PC-9 (cell line): ENCODE data around the gene RNF166. TPM values are rescaled to one million over a fixed set of nuclear protein-coding genes. Genes with fewer than 3 reads are reported as not detected.

Source experiments
- BruUV-seq: library from RNA; stranded (reverse); fragments of 400-500 nt; replicated peaks from 2 replicates; lab custom pipeline; 2021; lab: Mats Ljungman, UMichigan
- CTCF ChIA-PET: fragments of 300-600 bp; sonication (Branson Sonifier 250); formaldehyde crosslinking; loops from one replicate; lab custom pipeline; 2022; ENCODE audit warnings: antibody characterized with exemption; lab: Charles Lee
- POLR2A ChIA-PET: fragments of 300-600 bp; sonication (Branson Sonifier 250); formaldehyde crosslinking; loops from one replicate; lab custom pipeline; 2022; ENCODE audit warnings: antibody characterized with exemption; ENCODE audit not compliant: unreplicated experiment; lab: Charles Lee
- DNase-seq, 2 experiments: peaks; one replicate each; pipeline versions ENCODE4 v3.0.0 to v3.0.0-alpha.2; 2015 to 2022; ENCODE audit warnings: mixed read lengths in 1 of 2
- H2AFZ ChIP-seq: fragments of 200-600 bp; sonication (generic); 2 replicates; pipeline ENCODE4 v1.8.1; 2017; ENCODE audit warnings: antibody characterized with exemption
- H3F3A ChIP-seq: fragments of 200-600 bp; sonication (generic); 2 replicates; pipeline ENCODE4 v1.8.1; 2017; ENCODE audit warnings: antibody characterized with exemption, mild to moderate bottlenecking, low read depth; ENCODE audit not compliant: insufficient read depth
- H3K27ac ChIP-seq: fragments of 200-600 bp; sonication (generic); 2 replicates; pipeline ENCODE4 v1.6.1; 2016; ENCODE audit warnings: mixed run types
- H3K27me3 ChIP-seq: fragments of 200-600 bp; sonication (generic); 2 replicates; pipeline ENCODE4 v1.6.1; 2016; ENCODE audit warnings: low read depth, mixed run types; ENCODE audit not compliant: insufficient read depth
- H3K36me3 ChIP-seq: fragments of 200-600 bp; sonication (generic); 2 replicates; pipeline ENCODE4 v1.6.1; 2016; ENCODE audit warnings: low read depth, mixed run types
- H3K4me1 ChIP-seq: fragments of 200-600 bp; sonication (generic); replicated peaks from 2 replicates; pipeline ENCODE4 v1.6.1; 2016; ENCODE audit warnings: mixed run types; ENCODE audit not compliant: insufficient read depth
- H3K4me2 ChIP-seq: fragments of 200-600 bp; sonication (generic); 2 replicates; pipeline ENCODE4 v1.6.1; 2017; ENCODE audit warnings: mixed run types
- H3K4me3 ChIP-seq: fragments of 200-600 bp; sonication (generic); 2 replicates; pipeline ENCODE4 v1.6.1; 2016; ENCODE audit warnings: mixed run types
- H3K79me2 ChIP-seq: fragments of 200-600 bp; sonication (generic); 2 replicates; pipeline ENCODE4 v1.6.1; 2017; ENCODE audit warnings: low read depth, mixed run types
- H3K9me2 ChIP-seq: fragments of 200-600 bp; sonication (generic); 2 replicates; pipeline ENCODE4 v1.8.1; 2017; ENCODE audit warnings: mild to moderate bottlenecking; ENCODE audit not compliant: insufficient read depth
- H3K9me3 ChIP-seq: fragments of 200-600 bp; sonication (generic); 2 replicates; pipeline ENCODE4 v1.8.1; 2016; ENCODE audit warnings: low read depth; ENCODE audit not compliant: insufficient read depth
- H4K20me1 ChIP-seq: fragments of 200-600 bp; sonication (generic); 2 replicates; pipeline ENCODE4 v1.8.1; 2017; ENCODE audit not compliant: insufficient read depth
- EZH2 ChIP-seq: fragments of 200-600 bp; sonication (generic); IDR thresholded peaks from 2 replicates; pipeline ENCODE4 v1.8.0; 2017; ENCODE audit warnings: antibody characterized with exemption, low read depth
- intact Hi-C: fragments of 100-400 bp; cut with micrococcal nuclease; formaldehyde crosslinking; loops from one replicate; pipeline ENCODE4 v1.10.0; 2022; ENCODE audit not compliant: unreplicated experiment
- total RNA-seq: library from RNA; stranded (reverse); gene quantifications from 2 replicates; pipeline ENCODE4 v1.2.3, GENCODE V29; 2021
- TF ChIP-seq, protein P1 (sequence below): fragments of 200-600 bp; sonication (generic); conservative IDR thresholded peaks from 2 replicates; pipeline ENCODE4 v1.6.1; 2017; ENCODE audit warnings: mixed run types, antibody characterized with exemption, mild to moderate bottlenecking, moderate library complexity

Gene RNF166
- total RNA-seq, 1 experiment from 2014 or later, result 29.4 TPM

DNA sequence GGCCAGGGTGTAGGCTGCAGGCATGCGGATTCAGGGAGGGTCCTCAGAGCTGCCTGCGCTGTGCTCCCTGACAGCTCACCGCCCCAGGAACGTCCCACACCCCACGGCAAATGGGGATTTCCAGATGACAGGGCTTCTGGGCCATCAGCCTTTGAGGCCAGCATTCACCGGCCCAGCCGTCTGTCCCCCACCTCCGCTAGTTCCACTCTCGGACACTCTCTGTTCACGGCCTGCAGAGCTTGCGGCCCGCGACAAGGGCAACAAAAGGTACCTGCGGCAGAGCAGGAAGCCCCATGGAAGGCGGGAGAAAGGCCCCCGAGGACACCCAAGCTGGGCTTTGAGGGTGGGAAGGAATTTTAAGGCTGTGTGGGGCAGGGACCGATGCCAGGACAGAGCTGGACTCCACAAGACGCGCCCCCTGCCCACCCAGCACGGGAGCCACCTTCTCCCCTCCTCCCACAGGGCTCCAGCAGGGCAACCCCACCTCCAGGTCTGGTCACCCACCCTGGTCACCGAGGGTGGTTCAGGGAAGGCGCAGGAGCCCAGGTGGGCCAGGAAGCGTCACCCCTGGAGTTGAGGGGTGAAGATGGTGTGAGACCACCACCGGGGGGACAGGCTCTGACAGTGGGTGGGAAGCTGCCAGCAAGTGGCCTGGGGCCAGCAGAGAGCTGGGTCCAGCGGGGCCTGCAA is 49.8 kb downstream of the RNF166 start:
- BruUV-seq, result no TSS peak
- peaks cover 16% of the 10 kb centered on the region for H3K79me2 ChIP-seq
- H3K4me3 ChIP-seq, result no peak overlapping the region
- H3F3A ChIP-seq, result peaks cover 11% of the 10 kb centered on the region; the same call in 1 of the 2 replicates
- no peaks in the 10 kb centered on the region; the same call in 1 of the 2 replicates for H4K20me1 ChIP-seq
- 0 out of 2 replicates have a peak, but pooled peaks cover 3% of the 10 kb centered on the region for H3K4me1 ChIP-seq
- TF ChIP-seq, protein P1, sequence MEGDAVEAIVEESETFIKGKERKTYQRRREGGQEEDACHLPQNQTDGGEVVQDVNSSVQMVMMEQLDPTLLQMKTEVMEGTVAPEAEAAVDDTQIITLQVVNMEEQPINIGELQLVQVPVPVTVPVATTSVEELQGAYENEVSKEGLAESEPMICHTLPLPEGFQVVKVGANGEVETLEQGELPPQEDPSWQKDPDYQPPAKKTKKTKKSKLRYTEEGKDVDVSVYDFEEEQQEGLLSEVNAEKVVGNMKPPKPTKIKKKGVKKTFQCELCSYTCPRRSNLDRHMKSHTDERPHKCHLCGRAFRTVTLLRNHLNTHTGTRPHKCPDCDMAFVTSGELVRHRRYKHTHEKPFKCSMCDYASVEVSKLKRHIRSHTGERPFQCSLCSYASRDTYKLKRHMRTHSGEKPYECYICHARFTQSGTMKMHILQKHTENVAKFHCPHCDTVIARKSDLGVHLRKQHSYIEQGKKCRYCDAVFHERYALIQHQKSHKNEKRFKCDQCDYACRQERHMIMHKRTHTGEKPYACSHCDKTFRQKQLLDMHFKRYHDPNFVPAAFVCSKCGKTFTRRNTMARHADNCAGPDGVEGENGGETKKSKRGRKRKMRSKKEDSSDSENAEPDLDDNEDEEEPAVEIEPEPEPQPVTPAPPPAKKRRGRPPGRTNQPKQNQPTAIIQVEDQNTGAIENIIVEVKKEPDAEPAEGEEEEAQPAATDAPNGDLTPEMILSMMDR, result no peak
- TF ChIP-seq EZH2, result no peak
- H3K9me3 ChIP-seq, result no peaks in the 10 kb centered on the region
- intact Hi-C loops, result no loop called here
- no peak overlapping the region for H3K27ac ChIP-seq
- no peak overlapping the region for H3K4me2 ChIP-seq
- H3K27me3 ChIP-seq, result no peaks in the 10 kb centered on the region
- no peaks in the 10 kb centered on the region for H3K9me2 ChIP-seq
- ChIA-PET CTCF (no interaction called here), POLR2A (no interaction called here)
- no peak for DNase-seq
- no peaks in the 10 kb centered on the region for H3K36me3 ChIP-seq
- H2AFZ ChIP-seq, result no peak overlapping the region

DNA sequence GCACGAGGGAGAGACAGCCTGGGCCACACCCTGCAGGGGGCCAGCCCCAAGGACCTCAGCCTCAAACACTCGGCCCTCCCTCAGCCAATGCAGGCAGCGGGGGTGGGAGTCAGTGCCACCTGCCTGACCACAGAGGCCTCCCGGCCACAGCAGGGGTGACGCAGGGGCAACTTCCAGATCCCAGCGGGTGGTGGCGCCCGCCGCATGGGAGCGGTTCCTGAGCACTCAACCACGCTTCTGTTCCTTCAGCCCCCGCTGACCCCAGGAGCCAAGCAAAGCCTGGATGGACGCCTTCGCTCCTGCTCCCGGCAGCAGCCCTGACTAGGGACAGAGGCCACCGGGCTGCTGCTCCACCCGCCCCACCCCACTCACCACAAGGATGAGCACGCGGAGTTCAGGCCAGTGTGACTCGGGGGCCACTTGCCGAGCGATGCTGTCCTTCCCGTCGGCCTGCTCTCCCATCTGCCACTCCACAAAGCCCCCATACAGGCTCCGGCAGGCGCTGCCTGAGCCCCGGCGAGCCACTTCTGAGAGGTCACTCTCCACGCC is 50.4 kb downstream of the RNF166 start:
- no TSS peak for BruUV-seq
- no peak overlapping the region for H2AFZ ChIP-seq
- no peak overlapping the region for H3K27ac ChIP-seq
- no peaks in the 10 kb centered on the region for H3K36me3 ChIP-seq
- no peak for DNase-seq
- H3K4me2 ChIP-seq, result no peak overlapping the region
- peaks cover 9% of the 10 kb centered on the region; the same call in 1 of the 2 replicates for H3F3A ChIP-seq
- no peaks in the 10 kb centered on the region for H3K4me1 ChIP-seq
- no peak overlapping the region for H3K4me3 ChIP-seq
- H3K9me3 ChIP-seq, result no peaks in the 10 kb centered on the region
- intact Hi-C loops, result no loop called here
- ChIA-PET CTCF (no interaction called here), POLR2A (no interaction called here)
- H3K79me2 ChIP-seq, result peaks cover 11% of the 10 kb centered on the region; the same call in 1 of the 2 replicates
- no peaks in the 10 kb centered on the region; the same call in 1 of the 2 replicates for H4K20me1 ChIP-seq
- TF ChIP-seq, protein P1, result no peak
- no peak for TF ChIP-seq EZH2
- H3K27me3 ChIP-seq, result no peaks in the 10 kb centered on the region
- H3K9me2 ChIP-seq, result no peaks in the 10 kb centered on the region

DNA sequence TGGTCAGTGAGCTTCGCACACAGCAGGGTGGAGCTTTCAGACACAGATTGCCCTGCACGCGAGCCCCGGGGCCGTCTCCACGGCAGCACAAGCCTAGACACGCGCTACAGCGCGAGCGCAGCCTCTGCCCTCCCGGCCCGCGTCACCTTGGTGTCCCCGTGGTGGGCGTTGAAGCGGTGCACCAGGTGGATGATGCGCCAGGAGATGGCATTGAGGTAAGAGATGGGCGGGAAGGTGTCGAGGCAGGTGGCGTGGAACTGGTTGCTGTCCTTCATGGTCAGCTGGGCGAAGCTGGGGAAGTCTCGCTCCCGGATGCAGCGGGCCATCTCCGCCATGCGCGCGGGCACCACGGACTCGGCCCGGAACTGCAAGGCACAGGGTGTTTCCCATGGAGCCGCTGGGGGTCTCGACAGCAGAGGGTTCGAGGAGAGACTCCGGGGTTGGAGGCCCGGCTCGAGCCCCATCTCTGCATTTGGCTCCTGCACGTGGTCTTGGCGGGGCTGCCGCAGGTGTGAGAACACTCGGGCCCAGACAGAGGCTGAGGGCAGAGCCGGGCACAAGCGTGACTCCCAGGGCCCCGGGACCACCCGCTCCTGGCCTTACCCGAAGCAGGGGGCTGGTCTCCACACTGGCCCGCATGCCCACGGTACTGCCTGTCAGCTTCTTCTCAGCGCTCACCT is 51.0 kb downstream of the RNF166 start:
- CTCF ChIA-PET, result interaction anchor here (0.6 kb wide), 1 partner anchor 57 kb away, joined by 4 read pairs; no protein-coding TSS in a partner anchor
- TF ChIP-seq, protein P1, result no peak
- TF ChIP-seq EZH2, result no peak
- no TSS peak for BruUV-seq

More for the DNA sequence above, 51.0 kb downstream of the RNF166 start:
- H3K36me3 ChIP-seq, result no peaks in the 10 kb centered on the region
- H3K4me3 ChIP-seq, result no peak overlapping the region
- H3F3A ChIP-seq, result peaks cover 9% of the 10 kb centered on the region; the same call in 1 of the 2 replicates
- no peaks in the 10 kb centered on the region; the same call in 1 of the 2 replicates for H4K20me1 ChIP-seq
- H3K9me2 ChIP-seq, result no peaks in the 10 kb centered on the region
- intact Hi-C loops, result no loop called here
- H3K9me3 ChIP-seq, result no peaks in the 10 kb centered on the region
- H2AFZ ChIP-seq, result no peak overlapping the region
- H3K4me1 ChIP-seq, result no peaks in the 10 kb centered on the region
- POLR2A ChIA-PET, result no interaction called here
- H3K27me3 ChIP-seq, result no peaks in the 10 kb centered on the region
- H3K4me2 ChIP-seq, result no peak overlapping the region
- H3K79me2 ChIP-seq, result peaks cover 9% of the 10 kb centered on the region; the same call in 1 of the 2 replicates
- DNase-seq, result no peak
- H3K27ac ChIP-seq, result no peak overlapping the region
